HG03045 (cell line): ENCODE results near the gene PRR35.
"Not testable (repeated sequence)": the region's sequence is repeated elsewhere in the genome, so short reads cannot be mapped to it uniquely, and the experiment has no call there.

Experiments
- ATAC-seq: cut with Tn5 transposase; IDR thresholded peaks from one replicate; pipeline ENCODE4 v1.9.1; 2021; ENCODE audit warnings: mild to moderate bottlenecking, moderate library complexity; ENCODE audit not compliant: unreplicated experiment

The PRR35 gene

GRCh38 chr16:592518-593306, 32.5 kb downstream of the PRR35 start:
- no peak for ATAC-seq

GRCh38 chr16:593406-593805, 33.2 kb downstream of the PRR35 start:
- no peak for ATAC-seq

GRCh38 chr16:593807-594206, 33.6 kb downstream of the PRR35 start:
- no peak for ATAC-seq

GRCh38 chr16:595094-595528, 34.9 kb downstream of the PRR35 start:
- ATAC-seq, result no peak

- no peak for ATAC-seq
Measured at GRCh38 chr16:595942-596735, 35.9 kb downstream of the PRR35 start.

- no peak for ATAC-seq
Measured at GRCh38 chr16:596736-597060, 36.5 kb downstream of the PRR35 start.

GRCh38 chr16:597655-598054, 37.5 kb downstream of the PRR35 start:
- not testable (repeated sequence) for ATAC-seq

- ATAC-seq, result no peak
Measured at GRCh38 chr16:598823-599739, 38.9 kb downstream of the PRR35 start.

GRCh38 chr16:600781-601180, 40.6 kb downstream of the PRR35 start:
- ATAC-seq, result no peak

GRCh38 chr16:603933-604332, 43.7 kb downstream of the PRR35 start:
- ATAC-seq, result no peak

- ATAC-seq, result no peak
Measured at GRCh38 chr16:606656-607307, 46.6 kb downstream of the PRR35 start.

GRCh38 chr16:608019-608418, 47.8 kb downstream of the PRR35 start:
- no peak for ATAC-seq

- ATAC-seq, result no peak
Measured at GRCh38 chr16:609316-609715, 49.1 kb downstream of the PRR35 start.

- no peak for ATAC-seq
Measured at GRCh38 chr16:609984-610383, 49.8 kb downstream of the PRR35 start.

- no peak for ATAC-seq
Measured at GRCh38 chr16:610513-611381, 50.6 kb downstream of the PRR35 start.

GRCh38 chr16:615122-615521, 54.9 kb downstream of the PRR35 start:
- ATAC-seq, result no peak
